Posterior vena cava (tissue), 2 donors: ENCODE measurements around the gene ACSM4. TPM values are rescaled to one million over a fixed set of nuclear protein-coding genes. Genes with fewer than 3 reads are reported as not detected.

Source experiments
- total RNA-seq, 2 donors: library from RNA; stranded (reverse); fragmentation: NEBNext Ultra II Directional; extraction: Animal tissue kit (Norgen Biotek cat#: 25700); gene quantifications; one replicate each; pipeline ENCODE4 v1.2.1, GENCODE V29; 2021
- donor health status: DM: yes; HTN: yes; CAD: no.
- donor health status: DM: yes; HTN: yes; CAD: no.

The ACSM4 gene
- total RNA-seq, 2 donors from 2014 or later: not detected

Other genes with a start within 250 kb of the ACSM4 start
- gene C1S, start 243.4 kb upstream of the ACSM4 start, total RNA-seq: 100 to 1,000 TPM; 585 to 986 TPM
- 1,000 to 10,000 TPM; 1,008 to 1,686 TPM for gene C1R, start 211.6 kb upstream of the ACSM4 start, total RNA-seq
- gene C1RL, start 194.9 kb upstream of the ACSM4 start, total RNA-seq: 100 to 1,000 TPM in 1 of 2 donors, 10 to 100 TPM in 1; 79.5 to 122 TPM
- 1 to 10 TPM; 5.1 to 5.7 TPM for gene RBP5, start 175.2 kb upstream of the ACSM4 start, total RNA-seq
- gene CLSTN3, start 173.7 kb upstream of the ACSM4 start, total RNA-seq: 10 to 100 TPM; 31.0 to 31.7 TPM
- gene PEX5, start 114.4 kb upstream of the ACSM4 start, total RNA-seq: 10 to 100 TPM; 34.7 to 39.6 TPM
- 10 to 100 TPM in 1 of 2 donors, 1 to 10 TPM in 1; 7.7 to 10.5 TPM for gene CD163L1, start 140.1 kb downstream of the ACSM4 start, total RNA-seq
- 100 to 1,000 TPM; 252 to 705 TPM for gene CD163, start 199.7 kb downstream of the ACSM4 start, total RNA-seq